GM19023 (cell line): ENCODE measurements around the gene PRND.
A peak's percentile ranks its signal among the peaks of the same experiment; 100 is the strongest.
"Not testable (repeated sequence)": the region's sequence is repeated elsewhere in the genome, so short reads cannot be mapped to it uniquely, and the experiment has no call there.

Experiments
- ATAC-seq: cut with Tn5 transposase; IDR thresholded peaks from one replicate; pipeline ENCODE4 v1.9.1; 2021; ENCODE audit warnings: mild to moderate bottlenecking, moderate library complexity; ENCODE audit not compliant: unreplicated experiment

Gene PRND

GRCh38 chr20:4708036-4708435 is 13.7 kb upstream of the PRND start:
- no peak for ATAC-seq

DNA sequence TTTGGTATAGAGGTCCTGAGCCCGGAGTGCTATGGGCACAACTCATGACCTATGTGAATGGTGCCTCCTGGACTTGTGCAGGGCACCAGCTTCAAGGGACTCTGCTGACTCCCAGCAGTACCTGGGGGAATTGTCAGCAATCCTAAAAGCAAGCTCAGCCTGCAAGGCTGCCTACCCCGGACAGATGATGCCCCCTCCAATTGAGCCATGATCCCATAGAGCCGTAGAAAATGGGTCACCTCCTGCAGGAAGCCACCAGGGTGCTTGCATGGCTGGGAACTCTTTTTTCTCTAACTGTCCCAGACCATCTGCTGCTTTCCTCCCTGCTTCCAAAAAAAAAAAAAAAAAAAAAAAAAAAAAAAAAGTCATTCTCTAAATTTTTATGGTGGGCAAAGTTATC is 12.9 kb upstream of the PRND start:
- ATAC-seq = no peak

DNA sequence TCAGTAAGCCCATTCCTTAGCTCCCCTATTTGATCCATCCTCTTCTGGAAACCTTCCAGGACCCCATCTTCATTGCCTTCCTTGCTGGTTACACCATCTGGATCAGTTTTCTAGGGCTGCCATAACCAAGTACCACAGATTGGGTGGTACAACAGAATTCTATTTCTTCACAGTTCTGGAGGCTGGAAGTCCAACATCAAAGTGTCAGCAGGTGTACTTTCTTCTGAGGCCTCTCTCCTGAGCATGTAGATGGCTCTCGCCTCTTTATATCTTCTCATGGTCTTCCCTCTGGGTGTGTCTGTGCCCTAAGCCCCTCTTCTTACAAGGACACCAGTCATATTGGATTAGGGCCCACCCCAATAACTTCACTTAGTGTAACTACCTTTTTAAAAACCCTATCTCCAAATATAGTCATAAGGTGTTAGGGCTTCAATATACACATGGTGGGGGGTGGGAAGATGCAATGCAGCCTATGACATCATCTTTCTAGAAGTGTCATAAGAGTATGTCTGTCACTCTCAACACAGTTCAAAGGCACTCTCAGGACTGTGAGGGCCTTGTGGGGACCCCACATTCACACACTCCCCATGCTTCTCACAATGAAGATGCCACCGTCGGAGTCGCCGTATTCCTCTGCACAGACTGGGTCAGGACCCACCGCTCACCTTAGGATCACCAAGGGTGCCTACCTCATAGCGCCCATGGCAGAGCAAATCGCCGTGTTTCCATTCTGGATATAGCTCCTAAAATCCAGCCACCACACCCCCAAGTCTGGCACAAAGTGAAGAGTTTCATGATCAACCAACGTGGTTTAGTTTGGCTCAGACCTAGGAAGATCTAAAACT is 12.2 kb upstream of the PRND start:
- no peak for ATAC-seq

DNA sequence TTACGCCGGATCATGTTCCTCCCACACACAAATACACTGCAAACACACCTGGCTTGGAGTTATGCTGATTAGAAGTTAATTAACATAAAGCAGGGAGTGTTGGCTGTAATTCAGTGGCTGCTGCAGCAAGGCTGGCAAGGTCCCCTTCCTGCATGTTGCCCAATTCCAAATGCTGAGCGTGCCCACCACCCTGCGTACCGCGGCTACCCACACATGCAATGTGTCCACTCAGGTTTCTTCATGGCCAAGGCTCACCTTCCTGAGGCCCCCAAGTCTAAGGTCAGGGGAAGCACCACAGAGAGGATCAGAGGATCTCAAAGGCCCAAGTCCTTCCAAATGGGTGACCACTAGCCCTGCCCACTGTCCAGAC is 11.6 kb upstream of the PRND start:
- ATAC-seq = no peak

- ATAC-seq = no peak
Measured at GRCh38 chr20:4711511-4711910, 10.2 kb upstream of the PRND start.

- ATAC-seq = no peak
Measured at GRCh38 chr20:4713401-4713800, 8.3 kb upstream of the PRND start.

DNA sequence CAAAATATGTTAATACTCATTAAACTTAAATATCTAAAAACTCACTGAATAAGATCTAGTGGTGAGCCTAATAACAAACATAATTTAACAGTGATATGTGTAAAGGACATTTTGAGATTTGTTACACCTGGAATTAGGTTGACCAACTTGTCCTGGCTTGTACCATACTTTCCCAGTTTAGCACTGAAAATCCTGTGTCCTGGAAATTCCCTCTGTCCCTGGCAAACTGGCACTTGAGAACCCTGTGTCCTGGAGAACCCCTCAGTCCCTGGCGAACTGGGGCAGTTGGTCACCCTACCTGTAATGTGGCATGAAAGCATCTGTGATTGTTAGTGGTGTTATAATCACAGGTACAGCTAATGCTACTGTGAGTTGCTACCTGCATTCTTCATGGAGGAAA is 6.9 kb upstream of the PRND start:
- no peak for ATAC-seq

- no peak for ATAC-seq
Measured at GRCh38 chr20:4717816-4718570, 3.7 kb upstream of the PRND start.

- ATAC-seq = no peak
Measured at GRCh38 chr20:4719190-4719589, 2.5 kb upstream of the PRND start.

- ATAC-seq = peak; percentile 90
Measured at GRCh38 chr20:4720041-4720976, 1.4 kb upstream of the PRND start.

- peak; percentile 1 for ATAC-seq
Measured at GRCh38 chr20:4720977-4721349, 746 bp upstream of the PRND start.

DNA sequence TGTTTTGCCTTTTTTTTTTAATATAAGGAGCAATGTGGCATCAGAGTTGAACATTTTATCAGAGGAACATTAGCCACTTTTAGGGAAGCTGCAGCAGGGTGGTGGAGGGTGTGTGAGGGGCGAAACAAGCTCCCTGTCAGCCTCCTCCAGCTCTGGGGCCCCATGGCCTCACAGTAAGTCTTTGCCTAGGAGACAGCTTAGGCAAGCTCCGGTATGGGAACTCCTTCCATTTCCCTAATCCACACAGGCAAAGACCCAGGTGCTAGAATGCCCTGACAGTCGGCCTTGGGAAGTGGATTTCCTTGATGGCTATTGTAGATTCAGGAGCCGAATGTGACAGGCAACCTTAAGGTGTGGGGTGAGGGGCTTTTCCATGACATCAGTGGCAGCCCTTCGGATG is 862 bp downstream of the PRND start:
- ATAC-seq = no peak

GRCh38 chr20:4722993-4723392 is 1.3 kb downstream of the PRND start:
- ATAC-seq = no peak

DNA sequence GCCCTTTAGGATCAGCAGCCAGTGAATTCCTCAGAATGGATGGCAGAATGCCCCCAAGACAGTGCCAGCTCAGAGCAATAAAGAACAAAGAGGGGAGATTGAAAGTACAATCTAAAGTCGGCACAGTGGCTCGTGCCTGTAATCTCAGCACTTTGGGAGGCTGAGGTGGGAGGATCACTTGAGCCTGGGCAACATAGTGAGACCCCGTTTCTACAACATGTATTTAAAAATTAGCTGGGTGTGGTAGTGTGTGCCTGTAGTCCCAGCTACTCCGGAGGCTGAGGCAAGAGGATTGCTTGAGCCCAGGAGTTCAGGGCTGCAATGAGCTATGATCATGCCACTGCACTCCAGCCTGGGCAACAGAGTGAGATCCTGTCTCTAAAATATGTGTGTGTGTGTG is 1.8 kb downstream of the PRND start:
- ATAC-seq = not testable (repeated sequence)

DNA sequence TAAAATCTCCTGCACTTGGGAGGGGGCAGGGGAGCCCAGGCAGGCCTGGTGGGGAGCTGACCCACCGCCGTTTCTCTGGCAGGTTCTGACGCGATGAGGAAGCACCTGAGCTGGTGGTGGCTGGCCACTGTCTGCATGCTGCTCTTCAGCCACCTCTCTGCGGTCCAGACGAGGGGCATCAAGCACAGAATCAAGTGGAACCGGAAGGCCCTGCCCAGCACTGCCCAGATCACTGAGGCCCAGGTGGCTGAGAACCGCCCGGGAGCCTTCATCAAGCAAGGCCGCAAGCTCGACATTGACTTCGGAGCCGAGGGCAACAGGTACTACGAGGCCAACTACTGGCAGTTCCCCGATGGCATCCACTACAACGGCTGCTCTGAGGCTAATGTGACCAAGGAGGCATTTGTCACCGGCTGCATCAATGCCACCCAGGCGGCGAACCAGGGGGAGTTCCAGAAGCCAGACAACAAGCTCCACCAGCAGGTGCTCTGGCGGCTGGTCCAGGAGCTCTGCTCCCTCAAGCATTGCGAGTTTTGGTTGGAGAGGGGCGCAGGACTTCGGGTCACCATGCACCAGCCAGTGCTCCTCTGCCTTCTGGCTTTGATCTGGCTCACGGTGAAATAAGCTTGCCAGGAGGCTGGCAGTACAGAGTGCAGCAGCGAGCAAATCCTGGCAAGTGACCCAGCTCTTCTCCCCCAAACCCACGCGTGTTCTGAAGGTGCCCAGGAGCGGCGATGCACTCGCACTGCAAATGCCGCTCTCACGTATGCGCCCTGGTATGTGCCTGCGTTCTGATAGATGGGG is 3.0 kb downstream of the PRND start:
- no peak for ATAC-seq

- ATAC-seq = no peak
Measured at GRCh38 chr20:4725263-4725550, 3.5 kb downstream of the PRND start.

DNA sequence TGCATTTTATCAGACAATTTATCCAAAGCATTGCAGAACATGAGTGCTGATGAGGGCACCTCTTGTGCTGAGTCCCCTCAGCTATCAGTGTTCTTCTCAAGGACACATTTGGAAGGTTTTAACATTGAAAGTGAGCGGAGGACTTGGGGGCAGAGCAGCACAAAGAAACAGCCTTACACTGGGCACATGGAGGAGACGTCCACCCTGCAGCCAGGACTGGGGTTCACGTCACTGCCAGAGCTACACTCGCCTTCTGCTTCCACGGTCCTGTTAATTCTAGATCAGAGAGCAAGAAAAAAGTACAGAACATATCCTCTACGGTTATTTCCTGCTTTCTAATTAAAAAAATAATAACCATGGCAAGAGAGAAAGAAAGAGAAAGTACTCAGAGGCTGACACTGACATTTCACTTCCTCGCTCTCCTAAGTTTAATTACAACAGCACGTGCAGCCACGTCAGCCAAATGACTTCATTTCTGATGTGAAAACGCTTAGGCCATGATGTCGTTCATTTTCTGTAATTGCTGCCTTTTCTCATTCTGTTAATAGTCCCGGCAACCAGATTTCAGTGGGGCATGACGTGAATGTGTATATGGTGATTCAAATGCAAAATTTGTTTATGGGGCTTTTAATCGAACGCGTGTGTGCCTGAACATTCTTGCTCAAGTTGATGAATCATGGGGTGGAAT is 5.1 kb downstream of the PRND start:
- no peak for ATAC-seq

- ATAC-seq = no peak
Measured at GRCh38 chr20:4728120-4728760, 6.5 kb downstream of the PRND start.

GRCh38 chr20:4729265-4729664 is 7.6 kb downstream of the PRND start:
- ATAC-seq = no peak

DNA sequence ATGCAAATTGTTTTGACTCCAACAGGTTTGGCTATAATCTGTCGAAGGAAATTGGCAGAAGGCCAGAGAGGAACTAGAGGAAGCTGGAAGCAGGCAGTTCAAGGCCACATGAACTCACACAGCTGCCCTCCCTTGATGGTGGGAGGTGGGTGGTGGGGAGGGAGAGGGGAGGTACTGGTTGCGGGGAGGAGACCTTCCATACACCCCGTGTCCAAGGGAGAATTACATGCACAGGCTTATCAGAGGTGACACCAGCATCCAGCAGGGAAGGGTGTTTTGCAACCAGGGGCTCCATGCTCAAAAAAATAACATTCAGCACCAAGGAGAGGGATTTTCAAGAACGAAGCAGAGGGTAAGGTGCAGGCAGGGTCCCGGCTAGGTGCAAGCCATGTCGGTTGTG is 9.1 kb downstream of the PRND start:
- ATAC-seq = no peak
